Activated T-helper 1 cell treated with Interleukin-2 at 50 U/mL for 16 hours (primary cell): ENCODE measurements around the gene MTUS2.

Source experiments
- DNase-seq: peaks from one replicate; pipeline ENCODE4 v3.0.0-alpha.2; 2020; ENCODE audit warnings: low read depth

The MTUS2 gene

GRCh38 chr13:29550430-29550988, 730.4 kb downstream of the MTUS2 start:
- no peak for DNase-seq

GRCh38 chr13:29551214-29551613, 731.1 kb downstream of the MTUS2 start:
- DNase-seq = no peak
